ENCODE data around the gene HAUS2.
"Not testable (repeated sequence)": the region's sequence is repeated elsewhere in the genome, so short reads cannot be mapped to it uniquely, and the experiment has no call there.

HAUS2 gene

GRCh38 chr15:42576040-42576594 lies 27.5 kb downstream of the HAUS2 start:
- no peak for DNase-seq

- no peak for DNase-seq
Measured at GRCh38 chr15:42576776-42577175, 28.1 kb downstream of the HAUS2 start.

- no peak for DNase-seq
Measured at GRCh38 chr15:42577514-42578031, 28.9 kb downstream of the HAUS2 start.

- no peak for DNase-seq
Measured at GRCh38 chr15:42578984-42579537, 30.4 kb downstream of the HAUS2 start.

GRCh38 chr15:42581272-42581730 lies 32.7 kb downstream of the HAUS2 start:
- peak; percentile 60 for DNase-seq

GRCh38 chr15:42582569-42583375 lies 34.1 kb downstream of the HAUS2 start:
- DNase-seq: no peak

- DNase-seq: no peak
Measured at GRCh38 chr15:42584031-42584765, 35.6 kb downstream of the HAUS2 start.

- DNase-seq: no peak
Measured at GRCh38 chr15:42590619-42591237, 42.1 kb downstream of the HAUS2 start.

- no peak for DNase-seq
Measured at GRCh38 chr15:42591238-42591934, 42.7 kb downstream of the HAUS2 start.

- DNase-seq: no peak
Measured at GRCh38 chr15:42592716-42593115, 44.1 kb downstream of the HAUS2 start.

- no peak for DNase-seq
Measured at GRCh38 chr15:42593143-42593542, 44.5 kb downstream of the HAUS2 start.

- no peak for DNase-seq
Measured at GRCh38 chr15:42594095-42594494, 45.5 kb downstream of the HAUS2 start.

GRCh38 chr15:42595626-42596240 lies 47.1 kb downstream of the HAUS2 start:
- DNase-seq: no peak

- not testable (repeated sequence) for DNase-seq
Measured at GRCh38 chr15:42601316-42601715, 52.7 kb downstream of the HAUS2 start.

GRCh38 chr15:42602501-42602900 lies 53.9 kb downstream of the HAUS2 start:
- no peak for DNase-seq

- DNase-seq: no peak
Measured at GRCh38 chr15:42603978-42604377, 55.3 kb downstream of the HAUS2 start.

- DNase-seq: no peak
Measured at GRCh38 chr15:42604894-42605744, 56.5 kb downstream of the HAUS2 start.

- DNase-seq: no peak
Measured at GRCh38 chr15:42605796-42606195, 57.2 kb downstream of the HAUS2 start.

GRCh38 chr15:42608110-42608531 lies 59.5 kb downstream of the HAUS2 start:
- no peak for DNase-seq

- DNase-seq: no peak
Measured at GRCh38 chr15:42608752-42609488, 60.3 kb downstream of the HAUS2 start.

All from NCI-H1105 (cell line).